ENCODE data around the gene RAB1B.
A peak's percentile ranks its signal among the peaks of the same experiment; 100 is the strongest.
"Not testable (repeated sequence)": the region's sequence is repeated elsewhere in the genome, so short reads cannot be mapped to it uniquely, and the experiment has no call there.

Gene RAB1B

GRCh38 chr11:66309475-66309874, 41.0 kb downstream of the RAB1B start:
- DNase-seq (ENCODE audit: low spot score), result no peak

- no peak for DNase-seq (ENCODE audit: low spot score)
Measured at GRCh38 chr11:66310324-66310723, 41.9 kb downstream of the RAB1B start.

DNA sequence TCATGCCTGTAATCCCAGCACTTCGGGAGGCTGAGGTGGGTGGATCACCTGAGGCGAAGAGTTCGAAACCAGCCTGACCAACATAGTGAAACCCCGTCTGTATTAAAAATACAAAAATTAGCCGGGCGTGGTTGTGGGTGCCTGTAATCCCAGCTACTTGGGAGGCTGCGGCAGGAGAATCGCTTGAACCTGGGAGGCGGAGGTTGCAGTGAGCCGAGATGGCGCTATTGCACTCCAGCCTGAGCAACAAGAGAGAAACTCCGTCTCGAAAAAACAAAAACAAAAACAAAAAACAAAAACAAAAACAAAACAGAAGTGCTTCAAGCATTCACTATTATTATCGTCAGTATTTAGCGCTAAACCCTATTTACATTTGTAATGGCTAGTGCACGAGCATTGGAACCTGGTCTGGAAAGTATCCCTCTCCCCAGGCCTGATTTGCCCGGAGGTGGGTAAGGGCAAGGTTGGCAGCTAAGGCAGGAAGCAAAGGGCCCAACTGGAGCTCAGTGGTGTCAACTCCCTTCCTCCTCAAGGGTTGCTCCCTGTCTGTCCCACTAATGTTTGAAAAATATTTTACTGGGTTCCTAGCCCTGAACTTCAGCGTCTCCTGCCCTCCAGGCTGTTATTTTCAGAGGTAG, 42.5 kb downstream of the RAB1B start:
- DNase-seq (ENCODE audit: low spot score), result not testable (repeated sequence)

DNA sequence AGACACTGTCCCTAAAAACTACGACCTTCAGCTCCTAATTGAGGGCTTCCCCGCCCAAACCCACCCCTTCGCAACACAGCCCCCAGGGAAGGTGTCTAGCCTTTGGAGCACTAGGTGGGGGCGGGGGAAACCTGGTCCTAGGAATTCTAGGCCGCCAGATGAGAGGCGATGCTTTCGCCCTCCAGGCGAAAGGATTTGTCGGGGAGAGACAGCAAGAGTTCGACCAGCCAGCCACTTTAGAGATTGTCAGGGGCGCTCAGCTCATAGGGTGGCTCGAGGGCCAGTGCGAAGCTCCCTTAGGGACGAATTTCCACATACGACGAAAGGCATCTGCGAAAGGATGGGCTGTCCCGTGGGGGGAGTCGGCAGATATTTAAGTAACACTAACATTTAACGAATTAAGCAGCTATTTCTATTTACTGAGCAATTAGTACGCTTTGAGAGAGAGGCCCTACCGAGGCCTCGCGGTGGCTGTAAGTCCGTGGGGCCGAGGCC, 43.1 kb downstream of the RAB1B start:
- no peak for DNase-seq (ENCODE audit: low spot score)

- peak; percentile 99 for DNase-seq (ENCODE audit: low spot score)
Measured at GRCh38 chr11:66311965-66312548, 43.6 kb downstream of the RAB1B start.

GRCh38 chr11:66312549-66313320, 44.3 kb downstream of the RAB1B start:
- peak; percentile 98 for DNase-seq (ENCODE audit: low spot score)

- no peak for DNase-seq (ENCODE audit: low spot score)
Measured at GRCh38 chr11:66313321-66314185, 45.1 kb downstream of the RAB1B start.

- DNase-seq (ENCODE audit: low spot score), result no peak
Measured at GRCh38 chr11:66314186-66314501, 45.7 kb downstream of the RAB1B start.

- no peak for DNase-seq (ENCODE audit: low spot score)
Measured at GRCh38 chr11:66314561-66315497, 46.4 kb downstream of the RAB1B start.

- no peak for DNase-seq (ENCODE audit: low spot score)
Measured at GRCh38 chr11:66315498-66315885, 47.1 kb downstream of the RAB1B start.

DNA sequence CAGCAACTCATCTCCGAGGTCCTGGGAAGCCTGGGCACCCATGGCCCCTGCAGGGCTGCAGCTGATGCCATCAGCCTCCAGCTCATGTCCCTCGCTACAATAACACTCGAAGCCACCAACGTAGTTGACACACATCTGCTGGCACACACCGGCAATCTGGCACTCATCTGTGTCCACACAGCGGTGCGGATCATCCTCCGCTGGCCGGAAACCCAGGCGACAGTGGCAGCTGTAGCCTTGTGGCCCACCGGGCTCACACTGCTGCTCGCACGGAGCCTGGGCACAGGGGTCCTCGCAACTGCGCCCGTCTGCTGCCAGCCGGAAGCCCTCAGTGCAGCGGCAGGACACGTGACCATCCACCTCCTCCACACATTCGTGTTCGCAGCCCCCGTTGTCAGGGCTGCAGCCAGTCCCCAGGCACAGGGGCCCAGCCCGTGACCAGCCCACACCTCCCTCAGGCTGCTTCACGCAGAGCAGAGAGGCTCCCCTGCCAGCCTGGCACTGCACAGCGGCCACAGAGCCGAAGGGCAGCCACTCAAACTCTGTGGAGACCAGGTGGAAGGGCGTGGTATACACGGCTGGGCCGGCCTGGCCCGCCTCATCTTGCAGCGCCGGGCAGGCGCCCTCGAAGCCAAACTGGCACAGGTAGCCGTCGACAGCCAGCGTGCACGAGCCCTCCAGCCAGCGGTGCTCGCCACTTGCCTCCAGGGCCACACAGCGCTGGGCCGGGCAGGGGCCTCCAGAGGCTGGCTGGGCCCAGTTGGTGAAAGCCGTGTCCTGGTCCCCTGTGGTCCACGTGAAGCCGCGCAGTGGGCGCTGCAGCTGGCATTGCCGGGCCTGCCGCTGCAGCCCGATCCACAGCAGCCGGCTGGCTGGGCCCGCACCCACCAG, 47.7 kb downstream of the RAB1B start:
- DNase-seq (ENCODE audit: low spot score), result no peak

DNA sequence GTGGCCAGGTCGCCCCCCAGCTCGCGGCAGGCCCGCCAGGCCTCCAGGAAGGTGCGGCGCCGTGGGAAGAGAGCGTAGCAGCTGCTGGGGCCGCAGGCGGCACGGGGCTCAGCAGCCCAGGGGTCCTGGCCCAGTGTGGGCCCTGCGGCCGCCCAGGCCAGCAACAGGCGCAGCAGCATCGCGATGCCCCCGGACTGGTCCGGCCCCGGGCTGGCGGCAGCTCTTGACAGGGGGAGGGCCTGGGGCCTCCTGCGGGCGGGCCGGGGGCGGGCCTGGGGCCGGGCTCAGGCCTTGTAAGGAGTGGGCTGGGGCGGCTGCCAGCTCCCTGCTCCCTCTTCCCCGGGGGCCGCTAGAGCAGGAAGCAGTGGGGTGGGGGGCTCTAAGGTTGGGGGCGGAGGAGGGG, 48.4 kb downstream of the RAB1B start, which contains the start of gene CD248:
Gene CD248, minus strand, starts transcription at position 196 of the 403 bp plus-strand sequence. Its CDS starts 17 bp downstream, at position 179.
- no peak for DNase-seq (ENCODE audit: low spot score)

GRCh38 chr11:66317322-66317722, 48.9 kb downstream of the RAB1B start:
- DNase-seq (ENCODE audit: low spot score), result peak; percentile 33

DNA sequence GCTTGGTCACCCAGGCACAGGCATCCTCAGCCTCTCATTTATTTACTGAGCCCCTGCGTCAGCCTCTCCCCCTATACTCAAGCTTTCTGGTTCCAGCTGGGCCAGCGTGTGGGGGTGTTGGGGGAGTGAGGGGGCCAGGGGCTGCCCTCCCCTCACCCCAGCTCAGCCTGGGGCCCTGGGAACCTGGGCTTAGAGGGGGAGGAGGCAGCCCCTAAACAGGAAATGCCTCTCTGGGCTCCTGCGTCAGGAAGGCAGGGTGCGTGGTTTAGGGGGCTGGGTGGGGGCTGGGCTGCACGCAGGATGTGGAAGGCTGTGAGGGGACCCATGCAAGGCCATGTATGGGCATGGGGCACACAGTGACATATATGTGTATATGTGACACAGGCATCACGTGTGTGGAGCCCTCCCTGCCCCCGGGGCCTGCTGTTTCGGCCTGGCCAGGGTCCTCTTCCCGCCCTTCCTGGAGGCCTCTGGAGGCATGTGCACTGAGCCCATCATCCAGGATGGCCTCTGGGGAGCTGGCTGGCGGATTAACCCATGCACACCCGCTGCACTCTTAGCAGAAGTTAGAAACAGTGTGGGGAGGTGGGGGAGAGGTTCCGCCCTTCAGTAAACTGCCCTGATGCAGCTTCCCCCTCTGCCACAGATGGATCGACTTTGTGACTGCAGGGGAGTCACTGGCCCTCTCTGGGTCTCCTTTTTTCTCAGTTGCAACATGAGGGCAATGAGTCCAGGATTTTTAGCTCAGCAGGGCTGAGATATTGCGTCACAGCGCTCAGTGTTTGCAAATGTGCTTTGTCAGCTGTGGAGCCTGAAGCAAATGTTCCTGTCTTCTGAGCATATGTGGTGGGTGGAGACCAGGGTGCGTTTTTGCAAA, 49.5 kb downstream of the RAB1B start:
- peak; percentile 68 for DNase-seq (ENCODE audit: low spot score)

DNA sequence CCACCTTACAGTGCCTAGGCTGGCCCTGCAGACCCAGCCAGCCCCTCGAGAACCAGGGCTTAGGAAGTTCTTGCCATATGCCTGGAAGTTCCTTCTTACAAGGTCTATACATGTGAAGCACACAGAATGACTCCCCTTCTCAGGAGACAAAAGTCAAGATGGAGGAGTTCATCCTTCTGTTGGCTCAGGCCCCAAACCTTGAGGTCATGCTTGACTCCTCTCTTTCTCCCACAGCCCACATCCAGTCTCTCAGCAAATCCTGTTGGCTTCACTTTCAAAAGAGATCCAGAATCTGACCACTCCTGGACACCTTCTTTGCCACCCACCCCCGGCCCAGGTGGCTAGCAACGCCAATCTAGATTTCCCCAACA, 50.1 kb downstream of the RAB1B start:
- no peak for DNase-seq (ENCODE audit: low spot score)

DNA sequence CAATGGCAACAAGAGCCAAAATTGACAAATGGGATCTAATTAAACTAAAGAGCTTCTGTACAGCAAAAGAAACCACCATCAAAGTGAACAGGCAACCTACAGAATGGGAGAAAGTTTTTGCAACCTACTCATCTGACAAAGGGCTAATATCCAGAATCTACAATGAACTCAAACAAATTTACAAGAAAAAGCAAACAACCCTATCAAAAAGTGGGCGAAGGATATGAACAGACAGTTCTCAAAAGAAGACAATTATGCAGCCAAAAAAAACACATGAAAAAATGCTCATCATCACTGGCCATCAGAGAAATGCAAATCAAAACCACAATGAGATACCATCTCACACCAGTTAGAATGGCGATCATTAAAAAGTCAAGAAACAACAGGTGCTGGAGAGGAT, 51.9 kb downstream of the RAB1B start:
- not testable (repeated sequence) for DNase-seq (ENCODE audit: low spot score)

DNA sequence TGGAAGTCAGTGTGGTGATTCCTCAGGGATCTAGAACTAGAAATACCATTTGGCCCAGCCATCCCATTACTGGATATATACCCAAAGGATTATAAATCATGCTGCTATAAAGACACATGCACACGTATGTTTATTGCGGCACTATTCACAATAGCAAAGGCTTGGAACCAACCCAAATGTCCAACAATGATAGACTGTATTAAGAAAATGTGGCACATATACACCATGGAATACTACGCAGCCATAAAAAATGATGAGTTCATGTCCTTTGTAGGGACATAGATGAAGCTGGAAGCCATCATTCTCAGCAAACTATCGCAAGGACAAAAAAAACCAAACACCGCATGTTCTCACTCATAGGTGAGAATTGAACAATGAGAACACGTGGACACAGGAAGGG, 52.3 kb downstream of the RAB1B start:
- not testable (repeated sequence) for DNase-seq (ENCODE audit: low spot score)

DNA sequence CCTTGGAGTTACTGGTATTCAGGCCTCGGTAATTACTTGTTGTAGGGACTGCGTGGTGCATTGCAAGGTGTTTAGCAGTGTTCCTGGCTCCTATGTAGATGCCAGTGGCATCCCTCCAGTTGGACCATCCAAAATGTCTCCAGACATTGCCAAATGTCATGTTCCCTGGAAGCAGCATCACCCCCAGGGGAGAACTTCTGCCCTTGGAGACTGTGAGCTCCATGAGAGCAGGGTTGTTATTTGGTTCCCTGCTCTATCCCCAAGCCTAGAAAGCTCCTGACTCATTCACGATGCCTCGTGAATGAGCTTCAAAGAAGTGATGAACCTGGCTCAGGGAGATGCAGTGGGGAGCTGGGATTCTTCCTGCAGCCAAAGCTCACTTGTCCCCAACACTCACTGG, 53.2 kb downstream of the RAB1B start:
- DNase-seq (ENCODE audit: low spot score), result no peak

Measured in CD4-positive, alpha-beta T cell treated with Interleukin-6 at 100 ng/mL for 8 hours (primary cell).